ENCODE data around the gene CLEC19A.

CLEC19A gene

DNA sequence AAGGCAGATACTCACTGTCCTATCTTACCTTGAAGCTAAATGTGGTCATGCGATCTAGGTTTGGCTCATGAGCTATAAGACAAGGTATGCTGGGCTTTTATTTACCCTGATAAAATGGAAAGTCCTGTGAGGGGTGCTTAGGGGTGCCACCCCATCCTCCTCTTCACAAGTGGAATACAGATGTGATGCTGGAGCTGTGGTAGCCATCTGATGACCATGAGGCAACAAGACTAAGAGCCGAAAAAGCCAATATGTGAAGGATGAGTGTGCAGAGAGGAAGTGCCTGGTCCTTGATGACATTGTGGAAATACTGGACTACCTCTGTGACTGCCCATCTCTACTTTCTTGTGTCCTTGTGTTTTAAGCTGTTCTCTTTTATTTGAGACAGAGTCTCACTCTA is 74.0 kb downstream of the CLEC19A start:
- no peak overlapping the region for H4K91ac ChIP-seq (ENCODE audit: low read depth, low read length)
- no peak overlapping the region for H3K4ac ChIP-seq (ENCODE audit: low read depth, low read length)
- no peak overlapping the region for H2AFZ ChIP-seq (ENCODE audit: insufficient read depth, low read length, poor library complexity)
- no peak overlapping the region for H3K9ac ChIP-seq (ENCODE audit: low read length)
- H2BK120ac ChIP-seq (ENCODE audit: insufficient read depth, low read length, poor library complexity), result no peak overlapping the region
- H3K27ac ChIP-seq (ENCODE audit: low read depth, low read length), result no peak overlapping the region
- H3K18ac ChIP-seq (ENCODE audit: low read length), result no peak overlapping the region
- H3K4me2 ChIP-seq (ENCODE audit: low read length), result no peak overlapping the region
- no peaks in the 10 kb centered on the region for H3K27me3 ChIP-seq (ENCODE audit: insufficient read depth, low read length)
- no CpG with 5 or more reads among the region's 2 CpGs for WGBS (ENCODE audit: extremely low coverage, insufficient coverage, insufficient read length)
- no peaks in the 10 kb centered on the region for H3K9me3 ChIP-seq (ENCODE audit: insufficient read depth, low read depth, low read length)
- H3K79me2 ChIP-seq (ENCODE audit: control insufficient read depth, insufficient read depth, low read length, poor library complexity), result no peaks in the 10 kb centered on the region
- no peak for DNase-seq
- H3K36me3 ChIP-seq (ENCODE audit: control insufficient read depth in 1 of 2, insufficient read depth in 2 of 2, low read length in 2 of 2), result no peaks in the 10 kb centered on the region
- no peak overlapping the region for H3K23ac ChIP-seq (ENCODE audit: low read length)
- no peak overlapping the region for H3K4me3 ChIP-seq (ENCODE audit: low read depth, low read length)
- H4K12ac ChIP-seq (ENCODE audit: low read depth, low read length), result no peak overlapping the region
- H2AK5ac ChIP-seq (ENCODE audit: low read length), result no peak overlapping the region
- H4K8ac ChIP-seq (ENCODE audit: low read depth, low read length), result no peak overlapping the region
- H2BK5ac ChIP-seq (ENCODE audit: low read depth, low read length, poor library complexity), result no peak overlapping the region
- no peaks in the 10 kb centered on the region for H3K79me1 ChIP-seq (ENCODE audit: low read length)
- no peak overlapping the region for H3K14ac ChIP-seq (ENCODE audit: low read length)
- peaks cover 0 to 2% of the 10 kb centered on the region in 2 experiments for H3K4me1 ChIP-seq (ENCODE audit: control insufficient read depth in 1 of 2, insufficient read depth in 2 of 2, low read length in 2 of 2)
- H2BK12ac ChIP-seq (ENCODE audit: low read length), result no peak overlapping the region
